Measurements from ENCODE around the gene PCDH9.

The PCDH9 gene

DNA sequence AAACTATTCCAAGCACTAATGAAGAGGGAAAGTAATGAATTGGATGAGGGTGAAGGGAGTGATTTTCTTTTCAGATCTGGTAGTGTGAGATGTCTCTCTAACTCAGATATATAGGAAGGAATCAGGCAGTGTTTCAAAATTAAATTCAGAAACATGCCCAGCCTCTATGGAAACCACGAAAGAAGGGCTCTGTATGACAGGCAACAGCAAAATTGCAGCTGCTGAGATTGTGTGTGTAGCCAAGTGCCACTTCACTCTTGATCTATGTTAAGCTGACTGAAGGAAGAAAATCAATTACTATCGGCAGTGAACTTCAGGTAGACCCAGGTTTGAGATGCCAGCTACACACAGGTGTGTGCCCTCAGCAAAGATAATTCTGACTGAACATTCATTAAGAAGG lies 387.4 kb downstream of the PCDH9 start:
- DNase-seq (ENCODE audit: low spot score) = no peak

DNA sequence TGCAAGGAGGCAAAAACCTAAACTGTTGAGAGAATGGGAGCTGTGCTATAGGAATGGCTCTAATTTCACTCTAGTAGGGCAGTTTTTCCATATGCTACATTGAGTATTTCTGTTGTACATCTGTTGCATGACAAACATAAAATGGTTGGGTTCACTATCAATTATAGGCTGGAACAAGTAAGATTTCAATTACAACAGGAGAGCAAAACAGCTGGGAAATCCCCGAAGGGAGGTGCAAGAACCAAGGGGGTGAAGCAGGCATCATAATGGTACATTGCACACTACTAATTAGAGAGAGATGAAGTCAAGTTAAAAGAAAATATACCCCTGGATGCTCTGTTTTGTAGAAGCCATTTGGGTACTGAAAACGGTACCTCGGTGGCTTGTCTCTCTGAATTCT lies 389.5 kb downstream of the PCDH9 start:
- no peak for DNase-seq (ENCODE audit: low spot score)

DNA sequence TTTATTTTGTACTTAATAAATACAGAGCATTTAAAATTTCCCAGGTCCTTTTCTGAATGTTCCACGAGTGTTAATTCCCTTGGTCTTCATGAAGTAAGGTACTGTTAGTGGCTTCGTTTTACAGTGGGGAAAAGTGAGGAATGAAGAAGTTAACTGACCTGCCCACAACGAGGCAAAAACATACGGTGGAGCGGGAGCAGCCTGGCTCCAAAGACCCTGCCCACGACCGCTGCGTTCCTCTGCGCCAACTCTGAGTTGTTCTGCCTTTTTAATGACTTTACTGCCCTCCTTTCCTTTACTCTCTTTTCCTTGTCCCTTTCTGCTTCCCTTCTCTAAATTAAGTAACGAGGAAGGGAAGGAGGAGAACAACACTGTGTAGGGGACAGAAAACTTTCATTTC lies 392.9 kb downstream of the PCDH9 start:
- DNase-seq (ENCODE audit: low spot score) = no peak

DNA sequence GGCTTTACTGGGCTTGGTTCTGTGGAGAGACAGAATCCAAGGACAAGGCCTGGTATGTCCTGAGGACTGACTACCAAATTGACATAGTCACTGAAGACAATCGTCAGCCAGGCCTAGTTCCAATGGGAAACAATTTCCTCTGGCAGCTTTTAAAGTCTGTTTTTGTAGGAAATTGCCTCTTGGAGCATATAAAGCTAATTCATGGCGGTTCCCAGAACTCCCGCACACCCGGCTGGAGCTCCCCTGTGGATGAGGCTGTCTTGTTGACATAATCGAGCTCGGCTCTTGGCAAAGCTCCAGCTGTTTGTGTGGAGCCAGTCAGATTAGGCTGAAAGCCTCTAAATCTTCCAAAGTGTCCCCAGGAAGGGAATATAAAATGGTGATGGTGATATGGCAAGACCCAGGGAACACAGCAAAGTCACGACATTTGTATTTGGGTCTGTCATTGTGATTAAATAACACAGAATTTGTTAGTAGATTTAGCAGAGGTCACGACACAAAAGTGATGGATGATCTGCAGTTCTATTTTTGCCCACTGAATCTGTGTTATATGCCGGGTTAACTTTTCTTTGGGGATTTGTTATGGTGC lies 395.0 kb downstream of the PCDH9 start:
- DNase-seq (ENCODE audit: low spot score) = peak; percentile 95

DNA sequence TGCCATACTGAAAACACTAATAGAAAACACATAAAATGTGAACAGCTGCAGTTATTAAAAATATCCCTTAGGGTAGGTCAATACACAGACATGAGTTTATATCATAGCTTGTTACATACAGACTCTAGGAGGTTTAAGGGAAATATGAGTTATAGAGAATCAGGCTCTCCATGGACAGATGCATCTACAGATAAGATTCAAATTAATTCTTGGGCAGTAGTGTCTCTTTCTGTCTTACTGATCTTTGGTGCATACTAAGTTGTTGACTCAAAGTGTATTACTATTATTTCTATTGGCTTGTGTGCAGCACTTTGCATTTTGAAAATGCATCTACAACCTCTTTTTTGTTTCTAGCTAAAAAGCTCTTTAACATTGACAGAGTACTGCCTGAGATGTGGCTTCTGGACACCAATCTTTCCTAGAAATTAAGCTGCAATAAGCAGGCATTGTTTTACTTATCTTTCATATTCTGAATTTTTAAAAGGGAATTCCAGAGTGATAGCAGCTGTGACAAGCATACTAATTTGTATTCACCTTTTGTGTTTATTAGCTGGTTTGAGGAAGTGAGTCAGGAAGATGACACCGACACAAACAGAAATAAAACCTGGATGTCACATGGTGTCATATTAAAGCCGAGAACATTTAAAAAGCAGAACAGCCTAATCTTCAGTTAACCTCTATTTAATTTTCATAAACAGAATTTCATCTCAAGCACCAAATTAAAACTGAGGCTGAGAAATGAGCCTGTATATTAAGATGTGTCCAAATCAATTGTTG lies 399.0 kb downstream of the PCDH9 start:
- no peak for DNase-seq (ENCODE audit: low spot score)

DNA sequence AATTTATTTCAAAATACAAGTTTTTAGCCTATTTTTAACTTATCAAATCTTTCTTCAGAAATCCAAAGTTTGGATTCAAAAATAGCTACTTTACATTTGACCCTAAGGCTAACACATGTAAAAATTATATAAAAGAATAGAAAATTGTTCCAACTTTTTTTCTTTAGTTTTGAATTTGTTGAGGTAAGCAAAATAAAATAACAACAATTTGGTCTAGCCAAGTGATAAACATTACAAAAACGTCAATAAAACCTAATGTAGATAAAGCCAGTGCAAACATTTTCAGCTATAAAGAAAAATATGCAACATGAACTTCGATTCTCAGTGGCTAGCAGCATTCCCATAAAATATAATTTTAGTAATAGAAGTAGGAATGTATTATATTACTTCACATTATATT lies 400.3 kb downstream of the PCDH9 start:
- no peak for DNase-seq (ENCODE audit: low spot score)

DNA sequence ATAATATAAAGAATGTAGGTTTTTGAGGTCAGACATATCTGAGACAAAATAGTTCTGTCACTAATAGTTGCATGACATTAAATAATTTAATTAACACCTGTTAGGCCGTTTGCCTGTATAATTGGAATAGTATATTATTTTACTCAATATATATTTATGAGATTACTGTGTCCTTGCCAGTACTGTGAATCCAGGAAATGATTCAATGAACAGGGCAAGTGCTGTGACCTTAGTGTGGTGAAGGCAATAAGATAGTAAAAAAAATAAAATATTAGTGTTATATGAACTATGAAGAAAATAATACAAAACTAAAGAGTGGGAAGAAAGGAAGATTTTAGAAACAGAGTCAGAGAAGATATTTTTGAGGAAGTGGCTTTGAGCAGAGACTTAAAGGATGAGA lies 403.7 kb downstream of the PCDH9 start:
- DNase-seq (ENCODE audit: low spot score) = no peak

DNA sequence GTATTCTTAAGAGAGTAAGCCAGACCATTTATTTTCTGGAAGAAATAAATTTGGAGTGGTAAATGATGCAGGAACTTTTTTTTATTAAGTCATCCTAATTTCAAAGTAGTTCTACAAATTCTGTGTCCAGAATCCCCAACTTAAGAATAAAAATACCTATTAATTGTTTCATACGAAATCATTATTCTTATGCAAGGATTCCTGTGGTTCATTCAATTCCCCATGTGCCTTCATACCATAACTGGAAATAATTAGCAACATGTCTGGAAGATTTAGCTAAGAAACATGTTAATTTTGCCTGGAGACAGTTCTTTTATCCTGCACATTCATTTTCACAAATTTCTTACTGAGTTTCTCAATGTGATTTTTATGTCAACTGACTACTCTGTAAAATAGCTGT lies 408.6 kb downstream of the PCDH9 start:
- DNase-seq (ENCODE audit: low spot score) = no peak

DNA sequence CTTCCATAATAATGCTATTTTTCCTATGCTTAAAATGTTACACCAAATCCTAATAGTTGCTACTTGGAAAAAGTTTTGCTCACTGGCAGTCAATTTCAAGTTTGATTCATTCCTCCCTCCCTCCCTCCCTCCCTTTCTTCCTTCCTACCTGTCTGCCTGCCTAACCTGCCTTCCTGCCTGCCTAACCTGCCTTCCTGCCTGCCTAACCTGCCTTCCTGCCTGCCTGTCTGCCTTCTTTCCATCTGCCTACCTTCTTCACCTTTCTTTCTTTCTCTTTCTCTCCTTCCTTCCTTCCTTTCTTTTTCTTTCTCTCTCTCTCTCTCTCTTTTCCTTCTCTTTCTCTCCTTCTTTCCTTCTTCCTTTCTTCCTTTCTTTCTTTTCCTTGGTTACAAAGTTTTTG lies 418.7 kb downstream of the PCDH9 start:
- no peak for DNase-seq (ENCODE audit: low spot score)

DNA sequence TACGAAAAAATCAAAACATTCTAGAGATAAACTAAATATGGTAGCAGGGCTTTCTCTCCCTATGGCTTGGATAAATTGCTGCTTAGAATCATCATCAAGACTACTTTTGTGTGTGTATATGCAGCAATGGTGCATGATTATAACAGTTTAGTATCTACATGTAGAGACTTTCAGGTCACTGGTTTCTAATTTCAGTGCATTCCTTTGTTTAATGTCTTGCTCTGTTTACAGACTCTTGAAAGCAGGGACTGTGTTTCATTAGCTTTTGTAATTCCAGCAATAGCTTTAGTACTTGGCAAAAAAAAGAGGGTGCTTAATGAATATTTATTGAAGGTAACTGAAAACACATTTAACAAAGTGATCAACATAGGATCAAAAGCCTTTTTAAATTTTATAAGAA lies 420.7 kb downstream of the PCDH9 start:
- DNase-seq (ENCODE audit: low spot score) = no peak

DNA sequence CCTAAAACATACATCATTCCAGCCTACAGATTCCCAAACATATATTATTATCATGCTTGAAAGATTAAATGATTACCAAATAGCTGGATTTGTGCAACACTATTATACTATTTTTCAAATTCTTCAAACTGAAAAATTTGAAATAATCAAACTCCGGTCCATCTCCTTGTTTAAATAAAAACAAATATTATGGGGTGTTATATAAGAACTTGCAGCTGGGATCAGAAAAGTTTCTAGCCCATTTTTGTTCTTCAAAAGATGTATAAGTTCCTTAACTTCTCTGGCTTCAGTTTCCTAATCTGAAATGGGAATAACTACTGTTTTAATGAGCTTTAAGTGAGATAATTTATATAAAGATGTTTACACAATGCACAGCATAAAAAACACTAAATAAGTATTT lies 422.9 kb downstream of the PCDH9 start:
- DNase-seq (ENCODE audit: low spot score) = no peak

DNA sequence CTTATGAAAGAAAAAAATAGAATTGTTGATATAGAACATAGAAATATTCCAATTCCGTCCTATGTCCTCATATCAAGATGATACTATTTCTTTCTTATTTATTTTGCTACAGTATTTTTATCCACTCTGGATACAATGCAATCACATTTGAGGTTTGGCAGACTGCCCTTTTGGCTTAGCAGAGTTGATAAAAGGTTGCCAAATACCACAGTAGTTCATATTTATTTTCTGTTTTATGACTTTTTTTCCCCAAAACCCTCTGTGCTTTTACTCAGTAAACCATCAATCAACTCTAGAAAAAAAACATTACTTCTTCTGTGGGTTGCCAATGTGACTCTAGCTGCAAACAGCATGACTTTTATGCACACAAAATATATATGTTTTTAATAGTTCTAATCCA lies 424.5 kb downstream of the PCDH9 start:
- peak; percentile 46 for DNase-seq (ENCODE audit: low spot score)

DNA sequence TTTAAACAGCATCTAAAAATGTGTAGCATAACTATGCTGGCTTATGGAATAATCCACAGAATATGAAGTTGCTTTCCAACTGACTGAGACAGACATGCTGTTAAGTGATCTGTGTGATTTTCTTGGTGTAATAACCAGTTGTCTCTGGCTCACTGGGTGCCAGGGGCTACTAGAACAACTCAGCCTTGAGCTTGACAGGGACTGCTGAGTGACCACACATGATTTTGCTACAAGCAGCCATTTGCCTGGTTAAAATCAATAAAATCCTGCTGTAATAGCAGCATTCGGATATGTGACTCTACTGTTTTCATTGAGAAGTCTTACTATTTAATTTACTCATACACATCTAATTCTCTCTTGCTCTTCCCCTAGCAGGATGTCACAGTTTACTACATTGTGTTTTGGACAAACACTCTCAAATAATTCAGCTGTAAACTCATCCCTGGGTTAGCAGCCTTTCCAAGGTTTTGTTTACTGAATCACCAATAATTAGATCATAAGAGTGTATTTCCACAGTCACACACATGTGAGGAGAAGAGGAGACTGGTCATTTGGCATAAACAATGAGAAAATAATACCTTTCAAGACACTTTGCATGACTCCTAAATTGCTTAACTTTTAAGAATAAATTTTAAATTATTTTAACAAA lies 426.2 kb downstream of the PCDH9 start:
- peak; percentile 63 for DNase-seq (ENCODE audit: low spot score)

DNA sequence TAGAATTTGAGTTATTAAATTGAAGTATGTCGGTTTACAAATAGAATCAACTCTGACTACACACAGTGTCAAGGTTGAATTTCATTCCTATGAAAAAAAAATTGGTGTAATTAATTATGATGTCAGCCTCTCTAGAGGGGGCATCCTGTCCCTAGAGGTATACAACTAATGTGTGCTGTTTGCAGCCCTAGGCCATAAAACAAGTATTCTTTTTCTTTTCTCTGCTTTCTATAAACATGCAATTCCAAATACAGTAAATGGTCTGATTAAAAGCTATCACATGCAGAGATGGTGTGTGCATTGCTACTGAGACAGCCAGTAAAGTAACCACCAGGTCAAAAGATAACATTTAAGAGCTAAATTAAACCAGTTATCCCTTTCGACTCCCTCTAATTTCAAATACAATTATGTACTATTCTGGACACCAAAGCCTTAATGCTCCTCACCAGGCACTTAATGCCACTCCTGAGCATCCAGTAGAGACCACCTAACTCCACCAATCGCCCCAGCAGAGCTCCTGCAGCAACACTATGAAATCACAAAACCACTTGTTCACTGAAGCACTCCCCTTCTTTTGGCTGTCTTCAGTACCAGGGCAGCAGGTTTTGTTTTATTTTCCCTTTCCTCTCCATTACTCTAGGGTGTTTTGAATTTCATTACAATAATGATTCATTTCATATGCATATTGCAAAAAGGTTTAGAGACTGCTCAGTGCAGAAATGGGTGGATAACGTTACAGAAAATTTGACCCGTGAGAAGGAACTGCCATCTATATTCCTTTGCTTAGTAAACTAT lies 426.9 kb downstream of the PCDH9 start:
- no peak for DNase-seq (ENCODE audit: low spot score)

DNA sequence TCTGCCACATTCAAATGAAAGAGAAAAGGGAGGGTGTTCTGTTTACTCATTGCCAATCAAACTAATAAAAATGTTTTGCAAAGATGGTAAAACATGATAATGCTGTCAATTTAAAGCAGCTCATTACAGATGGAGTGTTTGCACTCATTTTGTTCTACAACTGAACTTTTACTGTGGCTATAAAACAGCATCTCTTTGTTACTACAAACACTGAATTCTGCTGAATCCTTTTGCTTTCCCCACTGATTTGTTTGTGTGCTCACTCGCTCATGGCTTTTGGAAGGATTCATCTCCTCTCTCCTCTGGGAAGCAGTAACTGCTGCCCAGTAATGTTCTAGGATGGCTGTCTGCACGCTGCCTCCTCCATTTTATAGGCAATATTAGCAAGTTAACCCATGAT lies 434.5 kb downstream of the PCDH9 start:
- DNase-seq (ENCODE audit: low spot score) = peak; percentile 88

DNA sequence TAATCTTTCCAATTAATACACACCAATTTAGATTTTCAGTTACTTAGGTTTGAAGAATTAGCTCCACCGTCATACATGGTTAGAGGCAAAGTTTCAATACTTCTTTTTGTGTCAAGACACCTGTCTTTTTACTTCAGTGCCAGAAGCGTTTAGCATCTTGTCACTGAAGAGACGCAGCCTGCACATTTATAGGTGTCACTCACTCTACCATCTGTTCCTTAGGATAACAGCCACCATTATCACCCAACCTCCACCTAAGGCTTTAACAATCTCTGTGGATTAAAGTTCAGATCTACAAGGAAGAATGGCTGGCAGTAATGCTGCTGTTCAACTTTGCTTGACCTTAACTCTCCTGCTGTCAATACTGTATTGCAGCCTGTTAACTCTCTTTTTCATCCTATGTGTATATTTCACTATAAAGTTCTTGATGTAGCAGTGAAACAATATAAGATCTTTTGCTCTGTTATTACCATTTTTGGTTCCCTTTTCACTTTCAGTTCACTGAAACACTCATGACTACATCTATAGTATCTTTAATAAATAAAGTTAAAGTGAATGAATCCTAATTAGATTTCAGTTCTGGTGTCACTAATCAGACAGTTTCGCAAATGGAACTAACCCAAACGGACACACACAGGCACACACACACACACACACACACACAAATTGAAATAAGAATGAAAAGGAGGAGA lies 435.6 kb downstream of the PCDH9 start:
- DNase-seq (ENCODE audit: low spot score) = peak; percentile 40

DNA sequence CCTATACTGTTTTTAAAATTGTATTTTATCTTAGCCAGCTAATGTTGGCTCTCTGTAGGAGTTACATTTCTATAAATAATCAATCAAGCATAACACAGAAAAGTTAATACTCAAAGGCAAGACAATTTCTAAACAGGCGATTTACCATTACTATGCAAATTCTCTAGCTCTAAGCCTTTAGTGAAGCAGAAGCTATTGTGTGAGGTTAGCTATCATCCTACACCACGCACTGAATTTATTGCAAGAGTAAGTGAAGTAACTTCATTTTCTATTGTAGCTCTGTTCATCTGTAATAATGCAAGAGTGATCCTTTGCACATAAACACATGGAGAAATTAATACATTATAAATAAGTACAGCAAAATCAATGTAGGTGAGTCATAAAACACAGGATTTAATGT lies 439.3 kb downstream of the PCDH9 start:
- no peak for DNase-seq (ENCODE audit: low spot score)

DNA sequence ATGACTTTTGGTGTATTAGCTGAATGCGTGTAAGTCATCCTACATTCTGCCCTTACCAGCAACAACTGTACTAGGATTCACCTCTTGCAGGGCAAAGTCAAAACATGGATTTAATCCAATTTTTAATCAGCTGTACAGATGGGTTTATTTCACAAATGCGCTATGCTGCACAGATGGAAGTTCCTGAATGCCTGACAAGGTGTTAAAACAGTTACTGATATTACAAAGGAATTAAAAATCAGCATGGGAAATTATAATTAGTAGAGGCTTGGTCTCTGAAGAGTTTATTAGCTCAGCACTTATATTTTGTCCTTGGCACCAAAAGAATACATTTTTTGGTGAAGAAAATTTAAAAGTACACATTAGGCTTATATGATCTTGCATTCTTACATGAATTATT lies 448.9 kb downstream of the PCDH9 start:
- DNase-seq (ENCODE audit: low spot score) = no peak

DNA sequence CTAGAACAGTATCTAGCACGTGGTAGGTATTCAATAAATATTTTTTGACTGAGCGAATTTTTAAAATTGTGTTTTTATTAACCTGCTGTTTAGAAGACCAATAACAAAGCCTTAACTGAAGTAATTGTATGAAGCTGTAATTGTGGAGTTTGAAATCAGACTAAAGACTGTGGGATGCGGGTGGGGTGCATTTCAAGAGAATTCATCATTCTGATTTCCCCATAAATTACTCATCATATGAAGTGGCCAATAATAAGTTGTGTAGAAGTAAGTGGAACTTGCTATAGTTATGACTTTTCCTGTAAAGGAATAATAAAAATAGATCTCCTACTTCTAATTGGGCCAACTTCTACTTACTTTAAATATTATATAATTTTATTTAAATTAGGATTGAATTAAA lies 449.3 kb downstream of the PCDH9 start:
- no peak for DNase-seq (ENCODE audit: low spot score)

DNA sequence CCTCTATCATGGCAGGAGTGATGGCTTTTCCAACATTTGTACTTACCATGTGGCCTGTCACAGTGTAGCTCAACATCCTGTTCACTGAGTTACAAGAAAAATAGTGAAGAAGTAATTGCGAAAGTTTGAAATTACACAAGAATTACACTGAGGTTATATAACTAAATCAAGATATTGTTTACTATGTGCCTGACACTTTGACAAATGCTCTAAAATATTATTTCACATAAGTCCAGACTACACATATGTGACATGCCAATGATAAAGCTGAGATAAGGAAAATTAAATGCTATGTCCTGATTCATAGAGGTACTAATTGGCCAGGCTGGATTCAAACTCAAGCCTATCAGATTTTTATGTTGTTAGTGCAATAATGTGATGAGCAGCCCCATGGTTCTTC lies 451.7 kb downstream of the PCDH9 start:
- DNase-seq (ENCODE audit: low spot score) = no peak

DNA sequence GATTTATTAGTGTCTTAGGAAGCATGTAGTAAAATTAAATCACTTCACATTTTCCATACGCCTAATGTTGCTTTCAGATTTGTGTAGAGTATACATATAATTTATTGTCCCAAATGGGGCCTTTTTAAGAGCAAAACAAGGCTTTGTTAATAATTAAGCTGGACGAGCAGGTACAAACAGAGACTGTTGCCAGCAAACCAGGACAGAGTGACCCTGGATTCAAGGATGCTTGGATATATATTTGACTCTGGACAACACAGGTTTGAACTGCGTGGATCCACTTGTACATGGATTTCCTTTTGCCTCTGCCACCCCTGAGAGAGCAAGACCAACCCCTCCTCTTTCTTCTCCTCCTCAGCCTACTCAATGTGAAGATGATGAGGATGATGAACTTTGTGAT lies 454.9 kb downstream of the PCDH9 start:
- DNase-seq (ENCODE audit: low spot score) = no peak

DNA sequence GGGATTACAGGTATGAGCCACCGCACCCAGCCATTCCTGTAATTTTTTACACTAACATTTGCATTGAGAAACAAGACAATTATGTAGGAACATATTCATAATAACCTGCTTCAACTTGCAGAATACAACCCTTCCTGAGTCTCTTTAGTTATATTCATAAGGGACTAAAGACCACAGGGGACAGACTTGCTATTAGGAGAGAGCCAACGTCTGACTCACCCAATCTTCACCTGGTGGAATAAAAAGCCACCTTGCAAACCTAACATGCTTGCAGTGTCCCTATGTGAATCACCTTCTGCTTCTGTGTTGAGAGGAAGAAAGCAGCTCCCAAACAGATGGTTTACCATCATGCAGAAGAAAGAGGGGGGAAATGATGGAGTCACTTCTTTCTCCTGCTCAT lies 456.1 kb downstream of the PCDH9 start:
- no peak for DNase-seq (ENCODE audit: low spot score)

Data from pons (tissue), 1 donor.